Measurements from ENCODE around the gene SLC49A4. TPM values are rescaled to one million over a fixed set of nuclear protein-coding genes. Genes with fewer than 3 reads are reported as not detected.
A peak's percentile ranks its signal among the peaks of the same experiment; 100 is the strongest.

The SLC49A4 gene
- total and polyA plus RNA-seq, 2 of the 8 experiments (the other 6 are each of a cell fraction or from before 2014, with no cell fraction given) = 9.5 to 10.2 TPM

DNA sequence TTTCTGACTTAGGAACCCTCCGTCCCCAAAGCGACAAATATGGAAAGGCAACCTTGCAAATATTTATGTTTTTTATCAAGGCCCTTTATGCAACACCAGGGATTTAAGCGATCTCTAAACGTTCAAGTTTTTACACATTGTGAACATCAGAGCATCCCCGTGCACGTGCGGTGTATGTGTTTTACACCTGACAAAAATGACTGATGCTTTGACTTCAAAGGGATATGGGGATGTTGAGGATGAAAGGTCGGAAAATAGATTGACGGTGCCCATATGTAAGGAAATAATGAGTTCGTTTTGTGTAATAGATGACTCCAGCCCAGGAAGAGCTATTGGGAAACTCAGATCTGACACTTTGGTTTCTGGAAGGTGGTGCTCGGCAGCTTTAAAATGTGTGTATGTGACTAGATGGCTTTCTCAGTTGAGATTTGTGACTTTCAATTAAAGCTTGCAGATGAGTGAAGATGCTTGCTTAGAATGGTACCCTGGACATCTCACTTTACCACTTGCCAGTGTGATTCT, 866 bp downstream of the SLC49A4 start:
- no peak overlapping the region for H2BK15ac ChIP-seq (ENCODE audit: low read length)
- 43 to 100% methylated on average over 3 to 11 of the region's 11 CpGs for WGBS, 2 experiments (ENCODE audit: extremely low coverage in 1 of 2, insufficient coverage in 1 of 2, insufficient read length in 1 of 2, insufficient replicate concordance in 2 of 2, low coverage in 1 of 2, low lambda C conversion rate in 2 of 2, missing lambda C conversion rate in 1 of 2)
- no peaks in the 10 kb centered on the region; the same call in 1 of the 2 replicates for H3K79me1 ChIP-seq (ENCODE audit: low read depth, low read length)
- H3K23ac ChIP-seq (ENCODE audit: insufficient read length) = no peak overlapping the region
- H3K4me3 ChIP-seq (ENCODE audit: extremely low read depth in 1 of 4, insufficient read depth in 2 of 4, low read depth in 3 of 4, low read length in 4 of 4) = peak overlapping the region; percentile 64 to 80 (median 76)
- H3K56ac ChIP-seq (replicated peaks; ENCODE audit: insufficient read length, low read depth, low read length) = no peak overlapping the region
- no peaks in the 10 kb centered on the region for H4K20me1 ChIP-seq (replicated peaks in 1 of 2; ENCODE audit: control insufficient read depth in 1 of 2, insufficient read depth in 2 of 2, low read length in 2 of 2)
- no peak overlapping the region for H2BK12ac ChIP-seq (ENCODE audit: low read depth, low read length)
- peak overlapping the region; percentile 18; the same call in 1 of the 2 replicates for H2AFZ ChIP-seq (ENCODE audit: low read length)
- H3K9me3 ChIP-seq (ENCODE audit: insufficient read depth in 2 of 2, low read depth in 1 of 2, low read length in 1 of 2) = no peaks in the 10 kb centered on the region
- H2AK5ac ChIP-seq (ENCODE audit: low read depth, low read length) = no peak overlapping the region
- H3K27ac ChIP-seq (ENCODE audit: low read depth, low read length) = no peak overlapping the region
- no peak overlapping the region for H3K14ac ChIP-seq (ENCODE audit: insufficient read length)
- POLR2A ChIA-PET (ENCODE audit: partially characterized antibody) = interaction anchor here (0.8 to 1.6 kb wide), 2 partner anchors 10 to 35 kb away, joined by 4 read pairs; no protein-coding TSS in a partner anchor
- no peak overlapping the region for H2BK120ac ChIP-seq (replicated peaks; ENCODE audit: low read depth, low read length)
- no peak overlapping the region for H2BK5ac ChIP-seq (ENCODE audit: low read depth, low read length)
- H3K4ac ChIP-seq (replicated peaks; ENCODE audit: insufficient read length, low read depth, low read length) = no peak overlapping the region
- 0 out of 2 replicates have a peak overlapping the region, but pooled peaks have one; percentile 72 for H4K8ac ChIP-seq (ENCODE audit: extremely low read depth, insufficient read depth, low read length)
- H3K23me2 ChIP-seq (ENCODE audit: low read depth, low read length) = peaks cover 11% of the 10 kb centered on the region; the same call in 1 of the 2 replicates
- DNase-seq (ENCODE audit: low read depth in 1 of 2, low spot score in 2 of 2) = no peak
- H3K4me2 ChIP-seq (ENCODE audit: insufficient read depth in 1 of 2, low read depth in 2 of 2, low read length in 2 of 2) = peak overlapping the region; percentile 86 to 91
- peaks cover 0 to 7% (median 3%) of the 10 kb centered on the region in 4 experiments; a peak in 3 of 7 replicates for H3K27me3 ChIP-seq (replicated peaks in 1 of 4; ENCODE audit: control insufficient read depth in 3 of 4, extremely low read depth in 1 of 4, insufficient read depth in 3 of 4, low read length in 3 of 4)
- CTCF ChIA-PET (ENCODE audit: partially characterized antibody) = interaction anchor here (0.6 to 1.2 kb wide), 2 partner anchors 39 to 40 kb away, joined by 4 read pairs; no protein-coding TSS in a partner anchor
- H4K5ac ChIP-seq (ENCODE audit: insufficient read length, low read depth, low read length) = no peak overlapping the region
- no peaks in the 10 kb centered on the region for H3K36me3 ChIP-seq (ENCODE audit: control insufficient read depth in 2 of 4, insufficient read depth in 4 of 4, low read length in 3 of 4)
- no peak overlapping the region for H4K91ac ChIP-seq (replicated peaks; ENCODE audit: insufficient read length, low read length)
- H3K4me1 ChIP-seq (replicated peaks in 1 of 4; ENCODE audit: control insufficient read depth in 3 of 4, insufficient read depth in 4 of 4, low read length in 3 of 4) = peaks cover 0 to 7% (median 2%) of the 10 kb centered on the region in 4 experiments; a peak in 2 of 7 replicates
- no peak for FAIRE-seq
- no peak for TF ChIP-seq TAF7 (optimal IDR thresholded peaks at IDR 0.05; ENCODE audit: borderline replicate concordance, low read depth, low read length)
- peak; percentile 1 for TF ChIP-seq ASH2L (IDR thresholded peaks at IDR 0.05; ENCODE audit: low read length)
- H3K9ac ChIP-seq (replicated peaks in 1 of 4; ENCODE audit: extremely low read depth in 1 of 4, low read depth in 3 of 4, low read length in 3 of 4) = peak overlapping the region in 3 of 4 experiments; percentile 57 to 69 (median 66); a peak in 5 of 7 replicates
- peaks cover 0 to 7% of the 10 kb centered on the region in 2 experiments; a peak in 1 of 4 replicates for H3K79me2 ChIP-seq (ENCODE audit: control insufficient read depth in 1 of 2, insufficient read depth in 2 of 2, low read length in 2 of 2)
- H2BK20ac ChIP-seq (ENCODE audit: low read length) = no peak overlapping the region
- no peak overlapping the region for H3K18ac ChIP-seq (ENCODE audit: extremely low read depth, low read length)

All from H1 (cell line).